CD14-positive monocyte (primary cell): ENCODE results near the gene PARVB. TPM values are rescaled to one million over a fixed set of nuclear protein-coding genes. Genes with fewer than 3 reads are reported as not detected.

Experiments
- DNase-seq, 3 donors: peaks; one replicate each; pipeline ENCODE4 v3.0.0-alpha.2; 2011 to 2022
- H2AFZ ChIP-seq: 2 replicates; pipeline ENCODE4 v1.6.0; 2012; ENCODE audit warnings: mild to moderate bottlenecking, low read depth, low read length, inconsistent platforms; ENCODE audit not compliant: insufficient read depth, poor library complexity, severe bottlenecking
- H3K27ac ChIP-seq, 2 donors: 1 replicate in 1 of 2; 2 replicates in 1 of 2; pipeline ENCODE4 v1.5.1; 2012 to 2013; ENCODE audit warnings: low read length in 2 of 2, control low read depth in 1 of 2, inconsistent platforms in 1 of 2, low read depth in 1 of 2, mild to moderate bottlenecking in 1 of 2
- H3K27me3 ChIP-seq, 2 donors: one replicate each; pipeline versions ENCODE4 v1.6.0 to v1.6.1; 2011 to 2013; ENCODE audit warnings: low read length in 2 of 2; ENCODE audit not compliant: control insufficient read depth in 2 of 2, insufficient read depth in 2 of 2
- H3K36me3 ChIP-seq, 2 donors: replicated peaks in 1 of 2; 1 replicate in 1 of 2; 2 replicates in 1 of 2; pipeline versions ENCODE4 v1.5.1 to v1.6.1; 2012 to 2013; ENCODE audit warnings: low read length in 2 of 2, control low read depth in 1 of 2, inconsistent platforms in 1 of 2, mild to moderate bottlenecking in 1 of 2; ENCODE audit not compliant: insufficient read depth in 2 of 2, control insufficient read depth in 1 of 2
- H3K4me1 ChIP-seq, 2 donors: 1 replicate in 1 of 2; 2 replicates in 1 of 2; pipeline versions ENCODE4 v1.5.1 to v1.6.1; 2012 to 2013; ENCODE audit warnings: low read length in 2 of 2, control low read depth in 1 of 2, inconsistent platforms in 1 of 2, mild to moderate bottlenecking in 1 of 2, moderate library complexity in 1 of 2; ENCODE audit not compliant: insufficient read depth in 2 of 2, control insufficient read depth in 1 of 2
- H3K4me2 ChIP-seq: replicated peaks from 2 replicates; pipeline ENCODE3; 2012; ENCODE audit warnings: low read length, moderate library complexity, mild to moderate bottlenecking; ENCODE audit not compliant: poor library complexity, severe bottlenecking; ENCODE audit errors: extremely low read depth
- H3K4me3 ChIP-seq, 3 experiments: fragments of 200-600 bp in 1 of 3; sonication (generic) in 1 of 3; replicated peaks in 1 of 3; 1 replicate in 2 of 3; 2 replicates in 1 of 3; pipeline ENCODE4 v1.5.1; 2011 to 2013; ENCODE audit warnings: low read length in 3 of 3, mild to moderate bottlenecking in 3 of 3, control low read depth in 2 of 3, low read depth in 2 of 3, inconsistent platforms in 1 of 3, moderate library complexity in 1 of 3
- H3K79me2 ChIP-seq: 2 replicates; pipeline ENCODE4 v1.6.0; 2012; ENCODE audit warnings: mild to moderate bottlenecking, control low read depth, inconsistent platforms, low read length, moderate library complexity; ENCODE audit not compliant: insufficient read depth
- H3K9ac ChIP-seq: 2 replicates; pipeline ENCODE4 v1.6.0; 2017; ENCODE audit warnings: low read length, mild to moderate bottlenecking; ENCODE audit not compliant: insufficient read depth, poor library complexity, severe bottlenecking
- H3K9me3 ChIP-seq, 2 donors: replicated peaks in 1 of 2; 1 replicate in 1 of 2; 2 replicates in 1 of 2; pipeline versions ENCODE4 v1.5.1 to v1.6.1; 2012 to 2013; ENCODE audit warnings: low read length in 2 of 2, control low read depth in 1 of 2; ENCODE audit not compliant: control insufficient read depth in 1 of 2, insufficient read depth in 1 of 2
- H4K20me1 ChIP-seq: 2 replicates; pipeline ENCODE4 v1.6.0; 2012; ENCODE audit warnings: mild to moderate bottlenecking, low read length, control low read depth, moderate library complexity; ENCODE audit not compliant: insufficient read depth
- H3K27ac Mint-ChIP-seq, 7 donors: one replicate each; pipeline ENCODE4 v1.8.0; 2020; ENCODE audit warnings: mild to moderate bottlenecking in 7 of 7, mixed read lengths in 7 of 7, moderate library complexity in 6 of 7, inconsistent platforms in 2 of 7
- H3K27me3 Mint-ChIP-seq, 3 donors: one replicate each; pipeline ENCODE4 v1.8.0; 2021 to 2022; ENCODE audit warnings: low read depth in 3 of 3, mild to moderate bottlenecking in 3 of 3, mixed read lengths in 3 of 3, moderate library complexity in 3 of 3, inconsistent platforms in 1 of 3
- H3K36me3 Mint-ChIP-seq, 2 donors: one replicate each; pipeline ENCODE4 v1.8.0; 2020; ENCODE audit warnings: mixed read lengths in 2 of 2, inconsistent platforms in 1 of 2, mild to moderate bottlenecking in 1 of 2
- H3K4me1 Mint-ChIP-seq: one replicate; pipeline ENCODE4 v1.8.0; 2020; ENCODE audit warnings: mild to moderate bottlenecking, mixed read lengths
- H3K4me3 Mint-ChIP-seq, 2 donors: one replicate each; pipeline ENCODE4 v1.8.0; 2020; ENCODE audit warnings: mild to moderate bottlenecking in 2 of 2, mixed read lengths in 2 of 2, moderate library complexity in 1 of 2
- H3K9me3 Mint-ChIP-seq, 7 donors: one replicate each; pipeline ENCODE4 v1.8.0; 2020 to 2022; ENCODE audit warnings: mixed read lengths in 7 of 7, mild to moderate bottlenecking in 6 of 7, moderate library complexity in 6 of 7, inconsistent platforms in 2 of 7
- WGBS: methylation state at CpG from one replicate; pipeline ENCODE4 v1.1.5; 2013; ENCODE audit warnings: missing lambda C conversion rate; ENCODE audit not compliant: insufficient coverage; 5-methylcytosine and 5-hydroxymethylcytosine counted together
- intact Hi-C, 2 donors: fragments of 100-400 bp; cut with micrococcal nuclease; formaldehyde crosslinking; loops; one replicate each; pipeline versions ENCODE4 v1.15.0 to v1.15.1; 2023
- polyA plus RNA-seq, 3 donors: library from polyadenylated mRNA; depleted of rRNA in 1 of 3; unstranded in 2 of 3; stranded (reverse) in 1 of 3; fragments of 300-500 nt in 2 of 3; fragments of >200 nt in 1 of 3; fragmentation: Illumina TruSeq in 2 of 3; gene quantifications; 1 replicate in 2 of 3; 2 replicates in 1 of 3; pipeline ENCODE4 v1.2.3, GENCODE V29; 2012 to 2021
- TF ChIP-seq, protein P1 (sequence below): fragments of 200-600 bp; IDR thresholded peaks from one replicate; pipeline ENCODE4 v1.8.0; 2022; ENCODE audit warnings: antibody characterized with exemption, mild to moderate bottlenecking

PARVB gene
- polyA plus RNA-seq, 3 donors, result 13.4 to 38.5 (median 17.9) TPM

DNA sequence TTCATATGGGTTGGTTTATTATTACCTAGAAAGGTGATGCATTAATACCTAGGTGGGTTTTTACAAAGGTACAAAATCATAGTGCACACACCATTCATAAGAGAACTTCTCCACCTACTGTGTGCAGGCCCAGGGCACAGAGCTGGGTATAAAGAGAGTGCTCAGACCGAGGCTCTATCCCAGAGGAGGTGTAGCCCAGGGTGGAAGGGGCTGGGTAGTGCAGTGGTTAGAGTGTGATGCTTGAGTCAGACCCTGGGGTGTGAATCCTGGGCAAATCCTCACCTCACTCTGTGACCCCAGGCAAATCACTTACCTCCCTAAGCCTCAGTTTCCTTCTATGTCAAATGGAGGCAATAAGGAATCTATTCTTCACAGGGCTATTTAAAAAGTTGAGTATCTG lies 188.8 kb downstream of the PARVB start:
- H3K9me3 Mint-ChIP-seq, result peaks cover 0 to 6% (median 0%) of the 10 kb centered on the region in 7 donors
- no peak overlapping the region for H3K4me3 Mint-ChIP-seq
- intact Hi-C loops, result no loop called here
- Histone ChIP-seq H3K27ac (no peak overlapping the region), H4K20me1 (peaks cover 6% of the 10 kb centered on the region), H3K9ac (no peak overlapping the region), H3K27me3 (no peaks in the 10 kb centered on the region), H3K4me1 (peaks cover 6 to 8% of the 10 kb centered on the region in 2 donors), H3K4me2 (no peak overlapping the region), H3K4me3 (no peak overlapping the region), H3K36me3 (peaks cover 0 to 9% of the 10 kb centered on the region in 2 donors), H3K79me2 (no peaks in the 10 kb centered on the region), H2AFZ (no peak overlapping the region), H3K9me3 (peaks cover 0 to 7% of the 10 kb centered on the region in 2 donors)
- TF ChIP-seq, protein P1, sequence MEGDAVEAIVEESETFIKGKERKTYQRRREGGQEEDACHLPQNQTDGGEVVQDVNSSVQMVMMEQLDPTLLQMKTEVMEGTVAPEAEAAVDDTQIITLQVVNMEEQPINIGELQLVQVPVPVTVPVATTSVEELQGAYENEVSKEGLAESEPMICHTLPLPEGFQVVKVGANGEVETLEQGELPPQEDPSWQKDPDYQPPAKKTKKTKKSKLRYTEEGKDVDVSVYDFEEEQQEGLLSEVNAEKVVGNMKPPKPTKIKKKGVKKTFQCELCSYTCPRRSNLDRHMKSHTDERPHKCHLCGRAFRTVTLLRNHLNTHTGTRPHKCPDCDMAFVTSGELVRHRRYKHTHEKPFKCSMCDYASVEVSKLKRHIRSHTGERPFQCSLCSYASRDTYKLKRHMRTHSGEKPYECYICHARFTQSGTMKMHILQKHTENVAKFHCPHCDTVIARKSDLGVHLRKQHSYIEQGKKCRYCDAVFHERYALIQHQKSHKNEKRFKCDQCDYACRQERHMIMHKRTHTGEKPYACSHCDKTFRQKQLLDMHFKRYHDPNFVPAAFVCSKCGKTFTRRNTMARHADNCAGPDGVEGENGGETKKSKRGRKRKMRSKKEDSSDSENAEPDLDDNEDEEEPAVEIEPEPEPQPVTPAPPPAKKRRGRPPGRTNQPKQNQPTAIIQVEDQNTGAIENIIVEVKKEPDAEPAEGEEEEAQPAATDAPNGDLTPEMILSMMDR, result no peak
- WGBS, result no CpG with 5 or more reads among the region's 1 CpG
- peaks cover 2 to 9% of the 10 kb centered on the region in 2 donors for H3K36me3 Mint-ChIP-seq
- no peak overlapping the region for H3K27ac Mint-ChIP-seq
- peaks cover 24% of the 10 kb centered on the region for H3K4me1 Mint-ChIP-seq
- H3K27me3 Mint-ChIP-seq, result peaks cover 1 to 6% (median 2%) of the 10 kb centered on the region in 3 donors
- no peak for DNase-seq

DNA sequence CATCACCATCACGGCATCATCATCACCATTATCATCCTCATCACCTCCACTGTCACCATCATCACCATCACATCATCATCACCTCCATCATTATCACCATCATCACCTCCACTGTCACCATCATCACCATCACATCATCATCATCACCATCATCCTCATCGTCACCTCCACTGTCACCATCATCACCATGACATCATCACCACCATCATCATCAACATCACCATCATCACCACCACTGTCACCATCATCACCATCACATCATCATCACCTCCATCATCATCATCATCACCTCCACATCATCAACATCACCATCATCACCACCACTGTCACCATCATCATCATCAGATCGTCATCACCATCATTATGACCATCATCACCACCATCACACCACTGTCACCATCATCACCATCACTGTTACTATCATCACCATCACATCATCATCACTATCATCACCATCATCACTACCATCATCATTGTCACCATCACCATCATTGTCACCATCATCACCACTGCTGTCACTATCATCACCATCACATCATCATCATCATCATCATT lies 189.5 kb downstream of the PARVB start:
- no peaks in the 10 kb centered on the region for H3K79me2 ChIP-seq
- peaks cover 18% of the 10 kb centered on the region for H3K4me1 Mint-ChIP-seq
- H3K4me3 Mint-ChIP-seq, result no peak overlapping the region
- H3K4me2 ChIP-seq, result no peak overlapping the region
- no peak overlapping the region for H2AFZ ChIP-seq
- peaks cover 0 to 6% (median 0%) of the 10 kb centered on the region in 7 donors for H3K9me3 Mint-ChIP-seq
- DNase-seq, result no peak
- no peak overlapping the region for H3K27ac ChIP-seq
- peaks cover 2 to 9% of the 10 kb centered on the region in 2 donors for H3K36me3 Mint-ChIP-seq
- H3K27ac Mint-ChIP-seq, result no peak overlapping the region
- intact Hi-C loops, result no loop called here
- peaks cover 5% of the 10 kb centered on the region for H4K20me1 ChIP-seq
- no peak overlapping the region for H3K9ac ChIP-seq
- TF ChIP-seq, protein P1, result no peak
- peaks cover 1 to 6% (median 2%) of the 10 kb centered on the region in 3 donors for H3K27me3 Mint-ChIP-seq
- no peak overlapping the region for H3K4me3 ChIP-seq
- no peaks in the 10 kb centered on the region for H3K27me3 ChIP-seq
- WGBS, result 81% methylated on average over 3 of the region's 3 CpGs
- H3K9me3 ChIP-seq, result peaks cover 0 to 7% of the 10 kb centered on the region in 2 donors
- peaks cover 6 to 7% of the 10 kb centered on the region in 2 donors for H3K4me1 ChIP-seq
- peaks cover 0 to 9% of the 10 kb centered on the region in 2 donors for H3K36me3 ChIP-seq
